AG09319 (cell line): ENCODE results near the gene ACAN.

Experiments
- DNase-seq: peaks from one replicate; pipeline ENCODE4 v3.0.0-alpha.2; 2010; ENCODE audit warnings: low read depth; ENCODE audit errors: extremely low read depth
- TF ChIP-seq, protein P1 (sequence below): IDR thresholded peaks from 2 replicates; pipeline ENCODE4 v1.5.1; 2011; ENCODE audit warnings: low read depth, mild to moderate bottlenecking, inconsistent platforms, low read length, moderate library complexity

The ACAN gene

GRCh38 chr15:88873786-88874185, 70.5 kb downstream of the ACAN start:
- TF ChIP-seq, protein P1, sequence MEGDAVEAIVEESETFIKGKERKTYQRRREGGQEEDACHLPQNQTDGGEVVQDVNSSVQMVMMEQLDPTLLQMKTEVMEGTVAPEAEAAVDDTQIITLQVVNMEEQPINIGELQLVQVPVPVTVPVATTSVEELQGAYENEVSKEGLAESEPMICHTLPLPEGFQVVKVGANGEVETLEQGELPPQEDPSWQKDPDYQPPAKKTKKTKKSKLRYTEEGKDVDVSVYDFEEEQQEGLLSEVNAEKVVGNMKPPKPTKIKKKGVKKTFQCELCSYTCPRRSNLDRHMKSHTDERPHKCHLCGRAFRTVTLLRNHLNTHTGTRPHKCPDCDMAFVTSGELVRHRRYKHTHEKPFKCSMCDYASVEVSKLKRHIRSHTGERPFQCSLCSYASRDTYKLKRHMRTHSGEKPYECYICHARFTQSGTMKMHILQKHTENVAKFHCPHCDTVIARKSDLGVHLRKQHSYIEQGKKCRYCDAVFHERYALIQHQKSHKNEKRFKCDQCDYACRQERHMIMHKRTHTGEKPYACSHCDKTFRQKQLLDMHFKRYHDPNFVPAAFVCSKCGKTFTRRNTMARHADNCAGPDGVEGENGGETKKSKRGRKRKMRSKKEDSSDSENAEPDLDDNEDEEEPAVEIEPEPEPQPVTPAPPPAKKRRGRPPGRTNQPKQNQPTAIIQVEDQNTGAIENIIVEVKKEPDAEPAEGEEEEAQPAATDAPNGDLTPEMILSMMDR: no peak
- DNase-seq: no peak

GRCh38 chr15:88874275-88874674, 71.0 kb downstream of the ACAN start:
- TF ChIP-seq, protein P1: no peak
- DNase-seq: no peak

- DNase-seq: no peak
- TF ChIP-seq, protein P1: no peak
Observed at GRCh38 chr15:88874684-88875083, 71.4 kb downstream of the ACAN start.

DNA sequence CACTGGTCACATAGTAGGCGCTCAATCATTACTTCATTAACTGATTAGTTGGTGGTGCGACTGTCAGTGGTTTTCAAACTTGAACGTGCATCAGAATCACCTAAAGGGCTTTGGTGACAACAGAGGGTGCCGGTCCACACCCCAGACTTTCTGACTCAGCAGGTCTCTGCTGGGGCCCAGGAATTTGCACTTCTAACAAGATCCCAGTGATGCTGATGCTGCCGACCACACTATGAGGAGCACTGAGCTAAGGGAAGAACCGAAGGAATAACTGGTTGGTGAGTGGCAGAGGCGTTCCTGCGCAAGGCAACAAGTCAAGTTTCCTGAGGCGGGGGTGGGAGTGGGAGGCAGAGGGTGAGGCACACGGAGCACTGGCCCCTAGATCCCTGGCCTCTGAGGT, 73.3 kb downstream of the ACAN start:
- TF ChIP-seq, protein P1: no peak
- no peak for DNase-seq

- TF ChIP-seq, protein P1: no peak
- no peak for DNase-seq
Observed at GRCh38 chr15:88877415-88877814, 74.2 kb downstream of the ACAN start.

DNA sequence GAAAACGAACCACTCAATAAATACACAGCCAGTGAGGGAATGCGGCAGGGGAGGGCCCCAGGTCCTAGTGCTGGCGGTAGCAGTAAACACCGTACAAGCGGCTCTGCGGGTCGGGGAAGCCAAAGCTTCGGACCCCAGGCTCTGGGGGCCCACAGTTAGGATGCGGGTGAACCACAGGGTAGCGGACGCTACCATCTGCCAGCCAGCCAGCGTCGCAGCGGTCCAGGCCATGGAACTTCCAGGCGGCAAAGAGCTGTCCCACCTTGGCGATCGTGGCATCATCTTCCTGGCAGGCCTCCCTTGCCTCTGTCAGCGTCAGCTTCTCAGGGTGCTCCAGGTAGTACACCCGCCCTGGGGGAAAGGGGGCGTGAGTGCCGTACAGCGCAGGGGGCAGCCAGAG, 74.7 kb downstream of the ACAN start:
- no peak for DNase-seq
- TF ChIP-seq, protein P1: no peak

DNA sequence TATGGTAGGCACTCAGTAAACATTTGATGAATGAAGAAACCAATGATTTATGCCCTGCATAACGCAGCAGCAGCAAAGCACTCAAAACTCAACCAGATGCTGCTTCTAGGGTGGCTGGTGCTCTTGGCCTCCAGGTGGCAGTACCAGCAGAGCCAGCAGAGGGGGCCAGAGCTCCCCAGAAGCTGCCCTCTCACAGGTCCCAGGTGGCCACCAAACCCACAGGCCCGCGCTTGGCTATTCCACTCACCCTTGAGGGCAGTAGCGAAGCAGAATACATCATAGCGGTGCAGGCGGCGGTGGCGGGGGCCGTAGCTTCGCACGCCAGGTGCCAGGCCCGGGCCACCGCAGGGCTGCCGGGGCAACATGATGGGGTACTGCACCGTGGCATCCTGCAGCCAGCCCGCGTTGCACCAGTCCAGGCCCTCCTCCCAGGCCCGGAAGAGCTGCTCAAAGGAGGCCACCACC, 75.5 kb downstream of the ACAN start:
- no peak for DNase-seq
- TF ChIP-seq, protein P1: peak; percentile 75
